GM18505 (cell line): ENCODE results near the gene FOXP4.

ENCODE experiments used
- ATAC-seq: cut with Tn5 transposase; IDR thresholded peaks from one replicate; pipeline ENCODE4 v1.9.1; 2021; ENCODE audit not compliant: unreplicated experiment
- POLR2A ChIP-seq: IDR thresholded peaks from 4 replicates; pipeline ENCODE4 v1.6.1; 2011; ENCODE audit warnings: borderline replicate concordance; ENCODE audit not compliant: insufficient read depth, insufficient read length; ENCODE audit errors: extremely low read depth

FOXP4 gene

GRCh38 chr6:41637194-41638001 lies 91.2 kb downstream of the FOXP4 start:
- ATAC-seq: no peak
- no peak for TF ChIP-seq POLR2A

- no peak for ATAC-seq
- TF ChIP-seq POLR2A: no peak
These were observed 92.1 kb downstream of the FOXP4 start, which contains the start of gene MDFI for GRCh38 chr6:41638002-41638934. Gene MDFI, plus strand, starts transcription at chr6:41638468. Its CDS starts 282 bp downstream, at chr6:41638750.

GRCh38 chr6:41638935-41639808 lies 93.0 kb downstream of the FOXP4 start:
- TF ChIP-seq POLR2A: no peak
- no peak for ATAC-seq

GRCh38 chr6:41639809-41640371 lies 93.7 kb downstream of the FOXP4 start:
- ATAC-seq: no peak
- no peak for TF ChIP-seq POLR2A

- TF ChIP-seq POLR2A: no peak
- ATAC-seq: no peak
These were observed 94.2 kb downstream of the FOXP4 start for GRCh38 chr6:41640426-41640825.

- ATAC-seq: no peak
- no peak for TF ChIP-seq POLR2A
These were observed 95.3 kb downstream of the FOXP4 start for GRCh38 chr6:41641352-41641925.

- no peak for TF ChIP-seq POLR2A
- no peak for ATAC-seq
These were observed 96.1 kb downstream of the FOXP4 start for GRCh38 chr6:41642090-41642959.

GRCh38 chr6:41642960-41643898 lies 97.0 kb downstream of the FOXP4 start:
- no peak for TF ChIP-seq POLR2A
- ATAC-seq: no peak

- no peak for ATAC-seq
- no peak for TF ChIP-seq POLR2A
These were observed 97.7 kb downstream of the FOXP4 start for GRCh38 chr6:41643899-41644269.

- ATAC-seq: no peak
- TF ChIP-seq POLR2A: no peak
These were observed 98.2 kb downstream of the FOXP4 start for GRCh38 chr6:41644297-41644879.

GRCh38 chr6:41645007-41645618 lies 98.9 kb downstream of the FOXP4 start:
- ATAC-seq: no peak
- TF ChIP-seq POLR2A: no peak
